ENCODE data around the gene SLIT2. TPM values are rescaled to one million over a fixed set of nuclear protein-coding genes. Genes with fewer than 3 reads are reported as not detected.
A peak's percentile ranks its signal among the peaks of the same experiment; 100 is the strongest.

The SLIT2 gene
- total and polyA plus RNA-seq, 11 donors, result 0.99 to 19.4 (median 4.0) TPM

- intact Hi-C loops (cut with DNase I), result no loop called here
- TF ChIP-seq CTCF (IDR thresholded peaks at IDR 0.05), result no peak
- Histone ChIP-seq H3K4me3 (no peak overlapping the region), H3K9me3 (no peaks in the 10 kb centered on the region), H3K36me3 (peaks cover 0 to 3% (median 0%) of the 10 kb centered on the region in 9 donors), H3K27me3 (peaks cover 0 to 5% (median 0%) of the 10 kb centered on the region in 9 donors), H3K27ac (no peak overlapping the region), H3K4me1 (peaks cover 0 to 6% (median 0%) of the 10 kb centered on the region in 12 donors)
- ATAC-seq (no peak), DNase-seq (no peak)
Measured at GRCh38 chr4:20264688-20265087, 13.0 kb downstream of the SLIT2 start.

DNA sequence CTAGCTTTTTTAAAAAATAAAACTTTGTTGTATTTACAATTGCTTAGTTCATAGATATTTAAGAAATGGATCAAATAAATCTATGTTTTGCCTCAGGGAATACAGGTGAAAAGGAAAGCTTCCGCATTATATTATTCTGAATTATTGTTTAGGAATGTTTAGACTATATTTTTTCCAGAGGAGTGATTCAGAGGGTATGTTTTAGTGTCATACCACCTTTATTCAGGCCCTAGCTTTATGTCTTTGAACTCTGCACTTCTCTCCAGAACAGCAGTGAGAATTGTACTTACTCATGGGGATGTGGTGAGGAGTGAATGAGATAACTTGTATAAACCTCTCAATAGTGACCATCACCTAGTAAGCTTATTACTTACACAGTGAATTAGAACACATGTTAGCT lies 14.0 kb downstream of the SLIT2 start:
- Histone ChIP-seq H3K27me3 (no peaks in the 10 kb centered on the region), H3K4me1 (peaks cover 0 to 6% (median 0%) of the 10 kb centered on the region in 12 donors), H3K9me3 (no peaks in the 10 kb centered on the region), H3K27ac (peak overlapping the region in 2 of 12 donors; percentile 28 to 48), H3K36me3 (peaks cover 0 to 3% (median 0%) of the 10 kb centered on the region in 9 donors), H3K4me3 (no peak overlapping the region)
- ATAC-seq (peak in 1 of 4 donors; percentile 10), DNase-seq (no peak)
- no peak for TF ChIP-seq POLR2A (IDR thresholded peaks at IDR 0.05)
- TF ChIP-seq CTCF (IDR thresholded peaks at IDR 0.05), result no peak
- WGBS, 4 donors, result 96 to 98% (median 97%) methylated on average over 1 of the region's 1 CpG
- intact Hi-C loops (cut with DNase I), result no loop called here

DNA sequence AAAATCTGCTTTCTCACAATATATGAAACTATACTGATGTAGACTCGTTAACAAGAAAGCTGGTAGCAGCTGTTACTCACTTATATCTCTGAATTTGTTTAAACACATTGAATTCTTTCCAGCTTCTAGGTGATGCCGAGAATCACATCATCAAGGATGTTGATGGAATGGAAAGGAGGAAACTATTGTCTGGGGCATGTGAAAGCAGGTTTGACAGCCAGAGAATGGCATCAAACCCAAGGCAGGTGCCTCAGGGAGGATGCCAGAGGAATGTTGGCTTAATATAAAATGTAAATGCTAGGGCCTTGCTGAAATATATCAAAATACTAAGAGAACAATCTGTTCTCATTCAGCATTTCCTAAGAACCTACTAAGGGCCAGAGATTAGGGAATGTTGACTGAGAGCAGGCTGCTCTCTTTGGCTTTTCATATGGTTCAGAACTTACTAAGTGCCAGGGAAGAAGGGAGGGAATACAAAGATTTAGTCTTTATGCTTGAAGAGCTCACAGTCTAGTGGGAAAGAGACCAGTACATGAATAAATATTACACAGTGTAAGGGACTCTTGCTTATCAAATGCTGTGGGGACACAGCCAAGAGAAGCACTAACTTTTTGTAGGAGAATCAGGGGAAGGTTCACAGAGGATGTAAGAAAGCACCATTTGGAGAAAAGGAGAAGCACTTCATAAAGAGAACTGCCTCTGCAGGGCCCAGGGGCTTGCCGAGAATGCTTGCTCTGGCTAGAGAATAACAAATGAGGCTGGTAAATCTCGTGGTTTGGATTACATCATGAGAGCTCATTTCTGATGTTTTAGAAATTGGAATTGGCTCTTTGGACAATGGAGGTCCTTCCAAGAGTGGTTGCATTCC lies 14.7 kb downstream of the SLIT2 start:
- Histone ChIP-seq H3K27me3 (no peaks in the 10 kb centered on the region), H3K27ac (peak overlapping the region in 8 of 12 donors; percentile 6 to 48 (median 22)), H3K36me3 (peaks cover 0 to 3% (median 0%) of the 10 kb centered on the region in 9 donors), H3K4me1 (peaks cover 0 to 6% (median 0%) of the 10 kb centered on the region in 12 donors), H3K9me3 (no peaks in the 10 kb centered on the region), H3K4me3 (no peak overlapping the region)
- intact Hi-C loops (cut with DNase I), result no loop called here
- ATAC-seq (peak; percentile 10 to 54 (median 51)), DNase-seq (no peak)
- 60 to 69% (median 63%) methylated on average over 4 of the region's 4 CpGs for WGBS, 4 donors
- TF ChIP-seq POLR2A (IDR thresholded peaks at IDR 0.05), result no peak
- TF ChIP-seq CTCF (IDR thresholded peaks at IDR 0.05), result no peak

GRCh38 chr4:20268028-20268427 lies 16.3 kb downstream of the SLIT2 start:
- Histone ChIP-seq H3K9me3 (no peaks in the 10 kb centered on the region), H3K4me1 (peaks cover 0 to 6% (median 0%) of the 10 kb centered on the region in 12 donors), H3K27ac (no peak overlapping the region), H3K36me3 (no peaks in the 10 kb centered on the region), H3K27me3 (no peaks in the 10 kb centered on the region), H3K4me3 (no peak overlapping the region)
- TF ChIP-seq CTCF (IDR thresholded peaks at IDR 0.05) (no peak), POLR2A (IDR thresholded peaks at IDR 0.05) (no peak)
- intact Hi-C loops (cut with DNase I), result no loop called here
- DNase-seq (no peak), ATAC-seq (no peak)
